ENCODE data around the gene TWNK.
"Not testable (repeated sequence)": the region's sequence is repeated elsewhere in the genome, so short reads cannot be mapped to it uniquely, and the experiment has no call there.

The TWNK gene

GRCh38 chr10:101030496-101031127 lies 43.3 kb downstream of the TWNK start:
- no peak for DNase-seq (ENCODE audit: low read depth in 2 of 2)

- peak; percentile 94 to 97 for DNase-seq (ENCODE audit: low read depth in 2 of 2)
Observed at GRCh38 chr10:101031128-101031795, 43.9 kb downstream of the TWNK start, which contains the start of the genes PDZD7 and SFXN3. Gene PDZD7, minus strand, starts transcription at chr10:101031129. Its CDS starts 910 bp downstream, at chr10:101030219. Gene SFXN3, plus strand, starts transcription at chr10:101031234. Its CDS starts 3,461 bp downstream, at chr10:101034695.

- DNase-seq (ENCODE audit: low read depth in 2 of 2): peak; percentile 57 to 60
Observed at GRCh38 chr10:101031796-101032636, 44.7 kb downstream of the TWNK start.

DNA sequence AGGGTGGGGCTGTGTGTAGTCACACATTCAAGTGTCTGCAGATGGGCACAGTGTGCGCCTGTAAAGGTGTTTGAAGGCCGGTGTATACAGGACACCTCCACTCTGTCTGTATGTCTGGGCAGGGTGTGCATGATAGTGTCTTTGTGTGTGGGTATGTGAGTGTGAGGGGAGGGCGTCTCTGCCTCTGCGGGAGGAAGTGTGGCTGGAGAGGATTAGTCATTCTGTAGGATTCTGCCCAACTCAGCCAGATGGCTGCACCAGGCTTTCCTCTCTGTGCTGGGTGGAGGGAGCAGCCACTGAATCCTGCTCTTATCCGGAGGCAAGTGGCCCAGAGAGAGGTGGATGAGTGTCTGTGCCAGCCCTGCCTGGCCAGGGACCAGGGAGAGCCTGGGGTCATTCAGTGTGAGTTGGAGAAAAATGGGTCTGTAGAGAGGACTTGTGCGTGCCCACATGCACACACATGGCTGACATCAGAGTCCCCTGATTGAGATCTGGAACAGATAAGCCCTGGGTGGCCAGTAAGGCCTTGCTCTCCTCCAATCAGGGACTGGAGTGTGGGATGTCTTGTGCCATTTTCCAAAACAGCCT lies 45.4 kb downstream of the TWNK start:
- peak in 1 of 2 donors; percentile 48 for DNase-seq (ENCODE audit: low read depth in 2 of 2)

- no peak for DNase-seq (ENCODE audit: low read depth in 2 of 2)
Observed at GRCh38 chr10:101033276-101033675, 45.9 kb downstream of the TWNK start.

DNA sequence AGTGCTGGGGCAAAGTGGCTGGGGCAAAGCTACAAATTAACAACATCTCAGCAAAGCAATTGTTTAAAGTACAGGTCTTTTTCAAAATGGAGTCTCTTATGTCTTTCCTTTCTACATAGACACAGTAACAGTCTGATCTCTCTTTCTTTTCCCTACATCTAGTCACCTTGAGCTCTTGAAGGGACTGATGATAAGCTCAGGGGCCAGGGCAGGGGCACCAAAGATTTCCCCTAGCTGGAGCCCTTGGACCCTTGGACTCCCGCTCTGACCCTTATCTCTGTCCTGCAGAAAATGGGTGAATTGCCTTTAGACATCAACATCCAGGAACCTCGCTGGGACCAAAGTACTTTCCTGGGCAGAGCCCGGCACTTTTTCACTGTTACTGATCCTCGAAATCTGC lies 47.1 kb downstream of the TWNK start:
- not testable (repeated sequence) for DNase-seq (ENCODE audit: low read depth in 2 of 2)

DNA sequence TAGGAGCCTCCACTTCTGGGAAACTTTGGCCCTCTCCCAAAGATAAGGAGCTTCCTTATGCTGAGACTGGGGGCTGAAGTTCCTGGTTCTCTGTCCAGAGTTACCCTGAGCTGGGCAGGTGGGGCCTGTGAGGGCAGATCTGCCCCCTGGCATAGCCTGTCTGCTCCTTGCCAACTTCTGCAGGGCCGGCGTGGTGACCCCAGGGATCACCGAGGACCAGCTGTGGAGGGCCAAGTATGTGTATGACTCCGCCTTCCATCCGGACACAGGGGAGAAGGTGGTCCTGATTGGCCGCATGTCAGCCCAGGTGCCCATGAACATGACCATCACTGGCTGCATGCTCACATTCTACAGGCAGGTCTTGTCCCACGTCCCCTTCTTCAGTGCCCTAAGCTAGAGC lies 48.0 kb downstream of the TWNK start:
- no peak for DNase-seq (ENCODE audit: low read depth in 2 of 2)

DNA sequence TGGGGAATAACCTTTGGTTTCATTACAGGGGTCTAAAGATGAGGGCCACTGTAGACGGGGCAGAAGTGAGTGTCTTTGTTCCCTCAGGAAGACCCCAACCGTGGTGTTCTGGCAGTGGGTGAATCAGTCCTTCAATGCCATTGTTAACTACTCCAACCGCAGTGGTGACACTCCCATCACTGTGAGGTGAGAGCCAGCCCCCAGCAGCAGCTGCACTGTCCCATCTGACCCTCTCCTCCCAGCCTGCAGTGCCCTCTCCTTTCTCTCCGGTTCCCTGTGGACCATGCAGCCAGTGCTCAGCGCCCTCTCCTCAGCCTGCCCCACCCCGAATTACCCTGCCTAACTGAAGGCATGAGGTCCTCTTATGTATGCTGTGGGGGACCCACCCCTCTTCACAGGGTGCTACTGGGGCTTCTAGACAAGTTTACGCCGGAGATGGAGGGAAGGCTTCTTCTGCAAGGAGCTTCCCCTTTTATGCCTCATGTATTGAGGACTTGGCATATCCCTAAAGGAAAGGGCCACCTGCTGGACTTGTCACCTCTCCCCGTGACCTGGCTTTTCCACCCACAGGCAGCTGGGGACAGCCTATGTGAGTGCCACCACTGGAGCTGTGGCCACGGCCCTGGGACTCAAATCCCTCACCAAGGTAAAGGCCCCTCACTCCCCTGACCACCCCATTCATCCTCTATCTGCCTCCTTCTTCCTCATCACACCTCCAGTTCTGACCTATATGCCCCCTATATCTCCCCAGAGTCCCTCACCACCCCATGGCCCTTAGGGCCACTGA lies 48.8 kb downstream of the TWNK start:
- no peak for DNase-seq (ENCODE audit: low read depth in 2 of 2)

DNA sequence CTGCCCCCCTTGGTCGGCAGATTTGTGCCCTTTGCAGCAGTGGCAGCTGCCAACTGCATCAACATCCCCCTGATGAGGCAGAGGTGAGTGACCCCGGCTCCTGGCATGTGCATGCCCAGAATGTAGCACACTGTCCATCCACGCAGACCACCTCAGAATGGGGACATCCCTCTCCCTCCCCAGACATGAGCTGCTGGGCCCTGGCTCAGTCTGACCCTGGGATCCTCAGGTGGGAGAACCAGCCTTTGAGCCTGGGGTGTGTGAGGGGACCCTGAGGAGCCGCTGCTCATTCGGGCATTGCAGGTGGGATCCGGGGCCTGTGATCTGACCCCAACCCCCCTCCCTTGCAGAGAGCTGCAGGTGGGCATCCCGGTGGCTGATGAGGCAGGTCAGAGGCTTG lies 49.4 kb downstream of the TWNK start:
- DNase-seq (ENCODE audit: low read depth in 2 of 2): no peak

- DNase-seq (ENCODE audit: low read depth in 2 of 2): no peak
Observed at GRCh38 chr10:101038484-101038883, 51.1 kb downstream of the TWNK start.

DNA sequence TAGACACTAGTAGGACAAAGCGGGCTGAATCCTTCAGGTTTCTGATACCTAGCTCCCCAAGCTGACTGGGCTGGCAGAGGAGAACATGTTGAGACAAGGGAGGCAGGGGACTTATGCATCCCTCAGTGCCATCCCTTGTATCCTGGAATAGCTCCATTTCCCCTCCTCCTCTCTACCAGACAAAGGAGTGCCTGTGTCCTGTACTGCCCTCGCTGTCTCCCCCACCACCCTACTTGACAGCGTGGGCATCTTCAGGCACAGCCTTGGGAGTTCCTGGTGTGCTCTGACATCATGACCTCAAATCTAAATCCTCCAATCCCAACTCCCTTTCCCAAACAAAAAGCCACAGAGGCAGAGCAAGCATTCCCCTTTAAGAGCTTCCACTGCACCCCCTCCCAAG lies 52.7 kb downstream of the TWNK start:
- no peak for DNase-seq (ENCODE audit: low read depth in 2 of 2)

DNA sequence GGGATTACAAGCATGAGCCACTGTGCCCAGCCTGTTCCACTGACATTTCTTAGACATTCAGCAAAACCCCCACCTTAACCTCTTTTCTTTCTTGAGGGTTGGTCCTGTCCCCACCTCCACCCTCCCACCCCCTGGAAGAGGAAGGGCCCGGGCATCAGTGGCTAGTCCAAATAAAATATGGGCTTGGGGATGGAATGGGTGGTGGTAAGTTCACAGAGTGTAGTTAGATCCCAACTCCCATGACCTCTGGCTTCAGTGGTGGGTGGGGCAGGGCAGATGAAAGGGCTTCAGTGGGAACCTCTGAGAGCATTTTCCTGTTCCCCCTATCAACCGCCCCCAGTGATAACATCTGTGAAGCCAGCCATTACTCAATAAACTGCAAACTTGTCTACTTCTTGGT lies 53.5 kb downstream of the TWNK start:
- no peak for DNase-seq (ENCODE audit: low read depth in 2 of 2)

DNA sequence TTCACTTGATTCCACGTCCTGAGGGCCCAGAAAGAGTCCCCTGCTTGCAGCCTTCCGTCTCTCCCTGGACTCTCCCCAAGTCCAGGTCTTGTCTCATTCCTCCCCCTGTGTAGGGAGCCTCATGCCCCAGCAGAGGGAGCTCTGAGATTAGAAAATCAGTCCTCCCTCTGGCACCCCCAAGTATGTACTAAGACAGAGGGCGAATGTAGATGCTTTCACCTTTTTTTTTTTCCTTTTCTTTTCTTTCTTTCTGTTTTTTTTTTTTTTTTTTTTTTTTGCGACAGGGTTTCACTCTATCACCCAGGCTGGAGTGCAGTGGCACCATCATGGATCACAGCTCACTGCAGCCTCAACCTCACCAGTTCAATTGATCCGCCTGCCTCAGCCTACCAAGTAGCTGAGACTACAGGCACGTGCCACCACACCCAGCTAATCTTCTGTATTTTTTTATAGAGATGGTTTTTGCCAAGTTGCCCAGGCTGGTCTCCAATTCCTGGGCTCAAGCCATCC lies 54.0 kb downstream of the TWNK start:
- DNase-seq (ENCODE audit: low read depth in 2 of 2): peak in 1 of 2 donors; percentile 55

GRCh38 chr10:101042118-101042517 lies 54.8 kb downstream of the TWNK start:
- DNase-seq (ENCODE audit: low read depth in 2 of 2): no peak

GRCh38 chr10:101042667-101043362 lies 55.5 kb downstream of the TWNK start:
- DNase-seq (ENCODE audit: low read depth in 2 of 2): peak; percentile 86 to 94

DNA sequence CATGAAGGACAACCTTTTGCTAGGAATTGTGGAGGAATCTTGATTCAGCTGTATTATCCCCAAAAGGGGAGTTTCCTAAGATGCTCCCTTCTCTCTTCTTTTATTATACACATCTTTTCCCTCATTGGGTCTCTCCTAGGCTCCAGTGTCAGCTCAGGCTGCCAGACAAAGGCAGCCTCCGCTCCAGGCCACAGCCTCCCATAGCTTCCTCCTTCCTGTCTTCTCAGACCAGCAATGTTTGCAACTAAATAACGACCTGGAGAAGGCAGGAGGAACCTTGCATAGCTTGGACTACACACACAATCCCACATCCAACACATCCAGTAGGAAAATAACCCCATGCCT lies 56.0 kb downstream of the TWNK start:
- DNase-seq (ENCODE audit: low read depth in 2 of 2): no peak
